Measurements from ENCODE around the gene SPOCK3. TPM values are rescaled to one million over a fixed set of nuclear protein-coding genes. Genes with fewer than 3 reads are reported as not detected.
"Not testable (repeated sequence)": the region's sequence is repeated elsewhere in the genome, so short reads cannot be mapped to it uniquely, and the experiment has no call there.

SPOCK3 gene
- total RNA-seq, 4 donors from 2014 or later: not detected

DNA sequence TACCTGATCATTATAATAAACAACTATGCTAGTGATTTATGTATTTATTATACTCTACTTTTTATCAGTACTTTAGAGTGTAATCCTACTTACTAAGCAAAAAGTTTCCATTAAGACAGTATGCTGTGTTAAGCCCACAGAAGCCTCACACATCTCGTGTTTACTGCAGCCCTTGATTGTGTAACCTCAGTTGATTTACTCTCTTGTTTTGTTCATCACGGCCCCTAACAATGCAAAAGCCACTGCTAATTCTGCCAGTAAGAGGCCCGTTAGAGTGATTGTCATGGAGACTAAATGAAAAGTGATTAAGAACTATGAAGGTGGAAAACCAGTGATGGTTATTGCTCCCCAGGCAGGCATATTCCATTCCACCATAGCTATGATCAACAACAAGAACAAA is 436.2 kb downstream of the SPOCK3 start:
- H3K4me3 ChIP-seq: no peak overlapping the region
- H3K4me1 ChIP-seq: no peaks in the 10 kb centered on the region
- H3K36me3 ChIP-seq: no peaks in the 10 kb centered on the region
- TF ChIP-seq, protein P1, sequence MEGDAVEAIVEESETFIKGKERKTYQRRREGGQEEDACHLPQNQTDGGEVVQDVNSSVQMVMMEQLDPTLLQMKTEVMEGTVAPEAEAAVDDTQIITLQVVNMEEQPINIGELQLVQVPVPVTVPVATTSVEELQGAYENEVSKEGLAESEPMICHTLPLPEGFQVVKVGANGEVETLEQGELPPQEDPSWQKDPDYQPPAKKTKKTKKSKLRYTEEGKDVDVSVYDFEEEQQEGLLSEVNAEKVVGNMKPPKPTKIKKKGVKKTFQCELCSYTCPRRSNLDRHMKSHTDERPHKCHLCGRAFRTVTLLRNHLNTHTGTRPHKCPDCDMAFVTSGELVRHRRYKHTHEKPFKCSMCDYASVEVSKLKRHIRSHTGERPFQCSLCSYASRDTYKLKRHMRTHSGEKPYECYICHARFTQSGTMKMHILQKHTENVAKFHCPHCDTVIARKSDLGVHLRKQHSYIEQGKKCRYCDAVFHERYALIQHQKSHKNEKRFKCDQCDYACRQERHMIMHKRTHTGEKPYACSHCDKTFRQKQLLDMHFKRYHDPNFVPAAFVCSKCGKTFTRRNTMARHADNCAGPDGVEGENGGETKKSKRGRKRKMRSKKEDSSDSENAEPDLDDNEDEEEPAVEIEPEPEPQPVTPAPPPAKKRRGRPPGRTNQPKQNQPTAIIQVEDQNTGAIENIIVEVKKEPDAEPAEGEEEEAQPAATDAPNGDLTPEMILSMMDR (IDR thresholded peaks at IDR 0.05): no peak
- no peak for TF ChIP-seq POLR2A (IDR thresholded peaks at IDR 0.05)
- H3K9me3 ChIP-seq: no peaks in the 10 kb centered on the region
- intact Hi-C loops (cut with DNase I): no loop called here
- no peaks in the 10 kb centered on the region for H3K27me3 ChIP-seq
- H3K27ac ChIP-seq: no peak overlapping the region
- no peak for DNase-seq
- 44 to 51% methylated on average over 3 of the region's 3 CpGs for WGBS, 2 donors

DNA sequence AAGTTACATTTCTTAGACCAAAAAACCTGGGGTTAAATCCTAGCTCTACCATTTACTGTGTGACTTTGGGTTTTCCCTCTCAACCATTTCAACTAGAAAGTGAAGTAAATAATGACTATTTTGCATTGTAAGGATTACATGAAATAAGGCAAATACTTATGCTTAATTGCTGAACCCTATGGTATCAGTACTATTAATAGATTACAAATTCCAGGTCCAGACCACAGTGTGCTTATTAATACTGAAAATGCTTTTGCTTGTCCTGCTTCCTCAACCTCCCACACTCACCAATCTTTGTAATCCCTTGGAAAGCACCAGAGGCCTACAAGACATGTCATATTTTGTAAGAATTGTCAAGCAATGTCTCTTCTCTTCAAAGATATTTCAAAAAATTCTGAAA is 456.5 kb downstream of the SPOCK3 start:
- DNase-seq: no peak

DNA sequence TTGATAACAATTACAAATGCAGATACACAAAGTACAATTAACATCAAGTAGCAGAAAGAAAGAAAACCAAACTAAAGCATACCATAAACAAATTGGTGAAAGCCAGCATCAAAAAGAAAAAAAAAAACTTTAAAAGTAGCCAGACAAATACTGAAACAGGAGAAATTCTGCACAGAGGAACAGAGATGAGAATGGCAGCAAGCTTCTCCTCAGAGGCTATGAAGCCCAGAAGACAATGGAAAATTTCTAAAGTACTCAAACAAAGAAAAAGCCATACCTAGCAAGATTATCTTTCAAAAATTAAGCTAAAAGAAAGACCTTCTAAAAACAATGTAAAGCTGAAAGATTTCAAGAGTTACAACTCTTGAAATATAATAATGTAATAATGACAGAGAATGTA is 471.3 kb downstream of the SPOCK3 start:
- intact Hi-C loops (cut with DNase I): no loop called here
- H3K36me3 ChIP-seq: no peaks in the 10 kb centered on the region

More for the DNA sequence above, 456.5 kb downstream of the SPOCK3 start:
- H3K9me3 ChIP-seq: no peaks in the 10 kb centered on the region
- no peaks in the 10 kb centered on the region for H3K36me3 ChIP-seq
- no peak overlapping the region for H3K4me3 ChIP-seq
- H3K4me1 ChIP-seq: no peaks in the 10 kb centered on the region
- intact Hi-C loops (cut with DNase I): no loop called here
- no peak for TF ChIP-seq POLR2A (IDR thresholded peaks at IDR 0.05)
- TF ChIP-seq, protein P1 (IDR thresholded peaks at IDR 0.05): no peak
- H3K27ac ChIP-seq: no peak overlapping the region
- H3K27me3 ChIP-seq: no peaks in the 10 kb centered on the region

DNA sequence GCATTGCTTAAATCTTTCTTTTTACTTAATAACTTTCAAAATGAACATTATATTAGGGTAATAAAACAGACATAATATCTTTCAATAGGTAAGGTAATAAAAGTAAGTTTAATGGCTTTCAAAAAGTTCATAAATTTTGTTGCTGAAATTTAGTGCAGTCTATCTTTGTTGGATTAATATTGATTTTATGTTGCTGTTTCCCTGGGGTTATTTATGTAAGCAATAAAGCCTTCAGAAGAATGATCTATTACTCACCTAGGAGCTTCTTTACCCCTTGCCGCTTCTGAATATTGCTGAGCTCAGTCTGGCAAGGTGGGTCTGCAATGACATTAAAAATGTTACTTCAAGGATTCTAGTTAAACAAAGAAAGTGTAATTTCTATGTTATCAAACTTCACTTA is 492.6 kb downstream of the SPOCK3 start:
- Histone ChIP-seq H3K4me3 (no peak overlapping the region), H3K27me3 (no peaks in the 10 kb centered on the region), H3K36me3 (no peaks in the 10 kb centered on the region), H3K27ac (no peak overlapping the region), H3K9me3 (no peaks in the 10 kb centered on the region), H3K4me1 (no peaks in the 10 kb centered on the region)
- intact Hi-C loops (cut with DNase I): no loop called here
- DNase-seq: no peak
- WGBS, 2 donors: 86 to 88% methylated on average over 1 of the region's 1 CpG
- no peak for TF ChIP-seq POLR2A (IDR thresholded peaks at IDR 0.05)
- TF ChIP-seq, protein P1 (IDR thresholded peaks at IDR 0.05): no peak

More for the DNA sequence above, 471.3 kb downstream of the SPOCK3 start:
- H3K4me1 ChIP-seq: no peaks in the 10 kb centered on the region
- no peak for DNase-seq
- TF ChIP-seq, protein P1 (IDR thresholded peaks at IDR 0.05): no peak
- no peak for TF ChIP-seq POLR2A (IDR thresholded peaks at IDR 0.05)
- no peaks in the 10 kb centered on the region for H3K27me3 ChIP-seq
- no peak overlapping the region for H3K4me3 ChIP-seq
- H3K27ac ChIP-seq: no peak overlapping the region
- no peaks in the 10 kb centered on the region for H3K9me3 ChIP-seq

DNA sequence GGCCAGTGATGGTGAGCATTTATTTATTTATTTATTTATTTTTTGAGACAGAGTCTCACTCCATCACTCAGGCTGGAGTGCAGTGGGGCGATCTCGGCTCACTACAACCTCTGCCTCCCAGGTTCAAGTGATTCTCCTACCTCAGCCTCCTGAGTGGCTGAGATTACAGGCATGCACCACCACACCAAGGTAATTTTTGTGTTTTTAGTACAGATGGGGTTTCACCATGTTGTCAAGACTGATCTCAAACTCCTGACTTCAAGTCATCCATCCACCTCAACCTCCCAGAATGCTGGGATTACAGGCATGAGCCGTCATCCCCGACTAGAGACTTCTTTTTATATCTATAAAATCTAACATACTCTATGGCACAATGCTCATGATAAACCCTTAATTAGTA is 495.1 kb downstream of the SPOCK3 start:
- DNase-seq; H3K9me3 ChIP-seq; H3K36me3 ChIP-seq; H3K4me1 ChIP-seq; H3K27ac ChIP-seq; H3K27me3 ChIP-seq; intact Hi-C loops (cut with DNase I); H3K4me3 ChIP-seq: not testable (repeated sequence)
- WGBS, 2 donors: 83 to 98% methylated on average over 4 of the region's 4 CpGs

DNA sequence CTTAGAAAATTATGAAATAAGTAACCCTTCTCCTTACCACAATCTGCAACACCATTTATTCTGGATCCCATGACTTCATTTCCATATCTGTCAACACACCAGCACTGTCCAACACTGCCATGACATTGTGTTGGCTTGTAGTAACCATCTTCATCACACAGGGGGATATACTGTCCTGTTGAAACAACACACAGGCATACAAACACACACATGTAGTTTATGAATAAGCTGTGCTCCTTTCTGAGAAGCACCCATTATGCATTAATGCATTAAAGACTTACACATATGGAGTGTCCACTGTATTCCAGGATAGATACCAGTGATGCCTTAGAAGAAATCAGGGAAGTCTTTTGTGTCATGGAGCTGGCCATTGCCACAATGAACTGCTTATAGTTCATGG is 496.9 kb downstream of the SPOCK3 start:
- Histone ChIP-seq H3K4me3 (no peak overlapping the region), H3K4me1 (no peaks in the 10 kb centered on the region), H3K27me3 (no peaks in the 10 kb centered on the region), H3K27ac (no peak overlapping the region), H3K36me3 (no peaks in the 10 kb centered on the region), H3K9me3 (no peaks in the 10 kb centered on the region)
- DNase-seq: no peak
- intact Hi-C loops (cut with DNase I): no loop called here
- TF ChIP-seq, protein P1 (IDR thresholded peaks at IDR 0.05): no peak
- no peak for TF ChIP-seq POLR2A (IDR thresholded peaks at IDR 0.05)
